ENCODE results near the gene FIBCD1.

The FIBCD1 gene

DNA sequence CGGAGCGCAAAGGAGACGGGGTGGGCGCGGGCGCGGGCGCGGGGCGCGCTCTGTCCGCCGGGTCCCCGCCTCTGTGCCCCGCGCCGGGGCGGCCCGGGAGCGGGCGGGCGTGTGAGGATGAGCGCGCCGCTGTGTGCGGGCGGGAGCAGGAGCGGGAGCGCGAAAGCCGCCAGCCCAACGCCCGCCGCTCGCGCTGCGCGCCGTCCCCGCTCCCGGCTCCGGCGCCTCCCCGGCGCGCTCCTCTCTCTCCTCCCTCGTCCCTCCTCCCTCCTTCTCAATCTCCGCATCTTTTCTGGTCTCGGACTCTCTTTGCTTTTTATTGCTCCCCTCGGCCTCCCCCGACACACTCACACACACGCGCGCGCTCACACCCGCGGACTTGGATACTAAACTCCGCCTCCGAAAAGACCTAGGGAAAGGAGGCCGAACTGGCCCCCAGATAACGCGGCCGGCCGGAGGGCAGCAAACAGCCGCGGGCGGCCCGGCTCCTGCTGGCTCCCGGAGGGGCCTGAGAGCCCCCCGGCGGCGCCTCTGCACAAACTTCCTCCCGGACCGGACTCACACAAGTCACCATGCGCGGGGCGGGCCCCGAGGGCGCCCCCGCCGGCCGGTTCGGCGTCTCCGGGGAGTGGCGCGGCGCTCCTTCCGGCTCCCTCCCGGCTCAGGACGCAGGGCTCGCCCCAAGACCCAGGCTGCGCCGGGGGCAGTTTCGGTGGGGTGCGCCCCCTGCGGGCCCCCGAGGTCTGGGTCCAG lies at the start of gene FIBCD1:
Gene FIBCD1, minus strand, starts transcription at position 596 of the 753 bp plus-strand sequence. CDS start 640 bp downstream, outside the sequence.
- no peak for DNase-seq (ENCODE audit: low spot score)

GRCh38 chr9:130988400-130988747 lies 49.3 kb upstream of the FIBCD1 start:
- DNase-seq (ENCODE audit: low spot score) = no peak

DNA sequence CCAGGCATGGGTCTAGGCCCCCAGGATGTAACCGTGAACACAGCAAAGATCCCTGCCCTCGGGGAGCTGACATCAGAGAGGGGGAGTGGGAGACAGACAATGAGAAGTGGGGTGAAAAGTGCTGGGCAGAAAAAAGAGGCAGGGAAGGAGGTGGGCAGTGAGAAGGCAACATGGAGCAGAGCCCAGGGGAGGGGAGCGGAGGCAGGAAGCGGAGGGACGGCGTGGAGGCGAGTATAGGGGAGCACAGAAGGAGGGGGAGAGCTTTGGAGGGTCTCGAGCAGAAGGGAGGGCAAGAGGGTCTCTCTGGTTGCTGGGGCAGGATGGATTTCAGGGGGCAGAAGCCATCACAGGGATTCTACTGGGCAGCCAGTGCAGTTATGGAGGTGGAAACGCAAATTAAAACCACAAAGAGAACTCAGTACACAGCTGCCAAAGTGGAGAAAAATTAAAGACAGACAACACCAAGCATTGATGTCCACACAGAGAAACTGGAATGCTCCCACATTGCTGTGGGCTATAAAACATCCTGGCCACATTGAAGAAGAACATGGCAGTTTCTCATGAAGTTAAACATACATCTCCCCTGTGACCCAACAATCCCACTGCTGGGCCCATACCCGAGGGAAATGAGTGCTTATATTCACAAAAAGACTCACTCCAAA lies 48.8 kb upstream of the FIBCD1 start:
- no peak for DNase-seq (ENCODE audit: low spot score)

GRCh38 chr9:130987054-130987453 lies 48.0 kb upstream of the FIBCD1 start:
- DNase-seq (ENCODE audit: low spot score) = no peak

DNA sequence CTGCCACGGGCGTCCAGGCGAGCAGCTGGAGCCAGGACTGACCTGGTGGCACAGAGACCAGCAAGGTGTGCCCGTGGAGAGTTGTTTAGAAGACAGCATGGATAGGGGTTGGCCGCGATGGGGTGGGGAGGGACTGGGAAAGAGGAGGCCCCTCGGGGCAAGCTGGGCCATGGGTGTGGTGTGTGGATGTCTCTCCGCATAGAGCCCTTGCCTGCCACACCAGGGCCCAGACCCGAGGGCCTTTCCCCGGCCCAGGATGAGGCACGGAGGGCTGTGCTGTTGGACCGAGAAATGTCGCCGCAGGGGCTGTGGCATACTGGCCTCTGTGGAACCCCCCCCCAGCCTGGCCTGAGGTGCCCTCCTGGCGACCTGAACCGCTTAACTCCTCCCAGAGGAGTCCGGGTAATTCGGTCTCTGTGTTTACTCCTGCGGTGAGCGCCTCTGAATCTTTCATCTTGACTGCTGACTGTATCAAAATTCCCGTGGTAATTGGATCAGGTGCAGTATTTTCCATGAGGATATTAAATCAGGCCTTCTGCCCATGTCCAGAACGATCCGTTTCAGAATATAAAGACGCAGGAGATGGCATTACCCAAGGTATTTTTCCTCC lies 47.4 kb upstream of the FIBCD1 start:
- DNase-seq (ENCODE audit: low spot score) = no peak

DNA sequence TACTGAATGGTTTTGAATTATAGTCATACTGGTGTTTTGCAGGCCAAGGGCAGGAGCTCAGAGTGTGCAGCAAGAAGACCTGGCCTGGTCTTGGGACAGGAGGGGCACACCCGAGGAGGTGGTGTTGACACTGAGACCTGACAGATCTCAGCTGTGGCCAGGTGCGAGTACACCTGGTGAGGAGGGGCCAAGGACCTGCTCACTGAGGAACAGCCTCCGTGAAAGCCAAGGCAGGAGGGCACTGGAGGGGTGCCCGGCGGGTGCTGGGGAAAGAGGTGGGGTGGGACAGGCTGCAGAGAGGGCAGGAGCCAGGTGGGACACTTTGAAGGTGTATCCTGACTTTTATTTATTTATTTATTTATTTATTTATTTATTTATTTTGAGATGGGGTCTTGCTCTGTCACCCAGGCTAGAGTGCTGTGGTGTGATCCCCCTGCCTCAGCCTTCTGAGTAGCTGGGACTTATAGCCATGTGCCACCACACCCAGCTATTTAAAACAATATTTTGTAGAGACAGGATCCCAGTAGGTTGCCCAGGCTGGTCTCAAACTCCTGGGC lies 46.6 kb upstream of the FIBCD1 start:
- DNase-seq (ENCODE audit: low spot score) = no peak

- no peak for DNase-seq (ENCODE audit: low spot score)
Measured at GRCh38 chr9:130985029-130985428, 46.0 kb upstream of the FIBCD1 start.

DNA sequence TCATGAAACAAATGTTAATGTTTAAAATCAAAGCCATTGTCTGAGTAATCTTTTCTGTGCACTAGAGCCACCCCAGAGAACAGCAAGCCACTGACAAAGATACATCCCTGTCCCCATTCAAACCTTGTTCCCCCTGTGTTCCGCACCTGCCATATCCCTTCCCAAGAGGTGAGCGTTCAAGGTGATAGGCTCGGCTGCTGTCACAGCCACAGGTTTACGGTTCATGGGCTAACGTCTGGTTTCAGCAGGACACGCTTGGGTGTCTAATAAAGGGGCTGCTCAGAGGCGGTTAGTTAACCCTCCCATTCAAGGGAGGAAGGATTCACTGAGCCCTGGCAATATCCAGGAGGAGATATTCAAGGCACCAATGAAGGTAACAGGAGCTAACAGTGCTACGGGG lies 45.5 kb upstream of the FIBCD1 start:
- no peak for DNase-seq (ENCODE audit: low spot score)

GRCh38 chr9:130983970-130984369 lies 44.9 kb upstream of the FIBCD1 start:
- no peak for DNase-seq (ENCODE audit: low spot score)

GRCh38 chr9:130983359-130983670 lies 44.3 kb upstream of the FIBCD1 start:
- no peak for DNase-seq (ENCODE audit: low spot score)

DNA sequence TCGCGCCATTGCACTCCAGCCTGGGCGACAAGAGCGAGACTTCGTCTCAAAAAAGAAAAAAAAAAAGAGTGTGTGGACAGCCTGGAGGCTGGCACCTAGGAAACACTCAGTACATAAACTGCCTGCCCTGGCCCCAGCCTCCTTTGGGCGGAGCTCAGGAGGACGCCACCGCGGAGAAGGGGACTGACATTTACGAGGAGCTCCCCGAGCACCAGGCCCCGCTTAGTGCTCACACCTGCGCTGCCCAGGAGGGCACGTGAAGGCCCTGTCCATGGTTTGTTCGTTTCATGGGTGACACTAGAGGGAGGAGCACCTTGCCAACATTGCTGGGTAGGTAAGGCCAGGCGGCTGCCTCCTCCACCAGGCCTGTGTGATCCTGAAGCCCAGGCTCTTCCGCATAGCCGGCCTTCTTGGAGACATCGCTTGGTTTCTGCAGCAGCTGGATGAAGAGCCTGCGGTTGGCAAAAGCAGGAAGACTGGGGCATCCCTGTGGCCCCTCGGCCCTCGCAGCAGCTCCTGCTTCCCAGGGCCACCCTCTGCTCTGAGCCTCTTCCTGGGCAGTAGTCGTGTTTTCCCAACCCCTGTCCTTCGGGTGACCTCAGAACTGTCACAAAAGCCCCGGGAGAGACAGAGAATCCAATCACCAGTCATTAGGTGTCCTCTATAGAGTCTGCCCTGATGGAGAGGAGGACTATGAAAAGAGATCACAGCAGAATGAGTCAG lies 43.8 kb upstream of the FIBCD1 start:
- DNase-seq (ENCODE audit: low spot score) = no peak

DNA sequence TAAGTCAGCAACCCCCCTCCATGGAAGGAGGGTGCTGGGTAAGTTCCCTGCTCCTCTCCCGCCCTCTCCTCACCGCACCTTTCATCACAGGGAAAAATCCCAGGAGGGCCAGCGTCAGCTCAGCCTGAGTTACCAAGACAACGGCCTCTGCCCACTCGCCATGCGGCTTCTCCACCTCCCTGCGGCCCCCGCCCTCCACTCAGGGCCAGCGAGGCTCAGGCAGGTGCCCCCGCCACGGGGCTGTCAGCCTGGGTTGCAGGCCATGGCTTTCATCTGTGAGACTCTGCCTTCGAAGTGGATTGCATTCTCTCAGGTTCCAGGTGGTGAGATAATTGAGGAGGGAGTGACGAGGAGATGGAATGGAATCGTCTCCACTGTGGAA lies 42.7 kb upstream of the FIBCD1 start:
- no peak for DNase-seq (ENCODE audit: low spot score)

- no peak for DNase-seq (ENCODE audit: low spot score)
Measured at GRCh38 chr9:130981002-130981755, 42.1 kb upstream of the FIBCD1 start.

DNA sequence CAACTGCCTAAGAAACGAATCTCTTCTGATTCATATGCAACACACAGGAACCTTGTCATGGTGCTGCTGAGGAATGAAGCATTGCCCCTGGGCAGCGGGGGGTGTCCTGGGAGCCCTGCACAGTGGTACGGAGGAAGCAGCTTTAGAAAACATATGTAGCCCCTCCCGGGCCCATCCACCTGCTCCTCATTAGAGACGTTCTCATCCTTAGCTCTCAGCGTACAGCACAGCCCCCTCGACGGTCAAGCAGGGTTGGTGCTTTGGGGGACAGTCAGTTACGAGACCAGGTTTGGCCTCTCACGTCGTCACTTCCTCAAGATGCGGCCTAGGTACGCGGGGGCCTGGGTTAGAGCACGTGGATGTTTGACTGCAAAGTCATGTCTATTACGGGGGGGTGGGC lies 41.5 kb upstream of the FIBCD1 start:
- no peak for DNase-seq (ENCODE audit: low spot score)

GRCh38 chr9:130979591-130980385 lies 40.7 kb upstream of the FIBCD1 start:
- no peak for DNase-seq (ENCODE audit: low spot score)

DNA sequence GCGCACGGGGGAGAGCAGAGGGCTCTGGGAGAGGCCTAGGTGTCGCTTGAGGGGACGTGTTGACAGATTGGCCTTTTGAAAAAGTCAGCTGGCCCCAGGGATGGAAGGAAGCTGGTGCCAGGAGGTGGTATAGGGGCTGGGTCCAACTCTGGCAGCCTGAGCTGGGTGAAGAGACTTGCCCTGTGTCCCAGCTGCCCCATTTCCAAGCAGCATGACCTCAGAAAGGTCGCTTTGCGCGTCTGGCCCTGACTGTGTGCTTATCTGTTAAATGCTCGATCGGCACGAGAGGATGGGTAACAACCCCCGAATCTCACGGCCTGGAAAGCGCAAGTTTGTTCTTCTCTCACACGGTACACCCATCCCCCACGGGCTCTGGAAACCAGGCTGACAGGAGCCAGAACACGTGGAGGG lies 38.8 kb upstream of the FIBCD1 start:
- no peak for DNase-seq (ENCODE audit: low spot score)

DNA sequence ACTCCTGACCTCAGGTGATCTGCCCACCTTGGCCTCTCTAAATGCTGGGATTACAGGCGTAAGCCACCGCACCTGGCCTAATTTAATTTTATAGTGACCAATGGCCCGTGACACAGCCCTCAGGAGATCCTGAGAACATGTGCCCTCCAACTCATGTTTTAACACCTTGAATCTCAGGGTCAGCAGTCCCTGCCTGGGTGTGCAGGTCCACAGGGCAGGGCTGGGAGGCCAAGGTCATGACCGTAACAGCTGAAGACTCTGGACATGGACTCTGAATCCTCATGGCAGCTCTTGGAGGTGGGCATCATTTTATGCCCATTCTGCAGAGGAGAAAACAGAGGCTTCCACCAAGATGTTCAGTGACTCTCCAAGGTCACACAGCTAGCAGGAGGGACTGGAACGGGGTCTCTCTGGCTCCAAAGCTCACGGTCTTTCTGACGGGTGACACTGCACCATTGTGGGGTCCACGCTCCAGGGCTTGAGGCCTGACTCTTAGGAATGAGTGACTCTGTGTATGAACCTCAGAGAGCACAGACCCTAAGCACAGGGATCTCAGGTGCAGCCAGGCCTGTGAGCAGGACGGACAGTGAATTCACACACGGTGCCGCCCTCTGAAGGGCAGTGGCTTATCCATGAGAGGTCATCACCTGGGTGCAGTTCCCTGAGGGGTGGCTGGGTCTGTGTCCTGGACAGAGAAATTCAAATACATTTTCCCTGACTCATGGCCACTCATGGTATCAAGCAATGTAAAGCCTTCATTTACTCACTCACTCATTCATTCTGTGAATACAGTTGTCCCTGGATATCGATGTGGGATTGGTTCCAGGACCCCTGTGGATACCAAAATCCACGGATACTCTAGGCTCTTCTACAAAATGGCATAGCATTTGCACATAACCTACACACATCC lies 37.1 kb upstream of the FIBCD1 start:
- no peak for DNase-seq (ENCODE audit: low spot score)

GRCh38 chr9:130975156-130975555 lies 36.1 kb upstream of the FIBCD1 start:
- no peak for DNase-seq (ENCODE audit: low spot score)

GRCh38 chr9:130974697-130975096 lies 35.6 kb upstream of the FIBCD1 start:
- DNase-seq (ENCODE audit: low spot score) = no peak

GRCh38 chr9:130973686-130974281 lies 34.7 kb upstream of the FIBCD1 start:
- DNase-seq (ENCODE audit: low spot score) = no peak

All from hematopoietic multipotent progenitor cell treated with erythropoietin and hydrocortisone succinate and interleukin-3 and kit ligand, for 15 days (in vitro differentiated cells).